NCI-H2227 treated with DMSO at 0.1 percent for 48 hours (cell line): ENCODE results near the gene GMDS.

Source experiments
- DNase-seq: peaks from one replicate; lab custom pipeline; 2025; lab: John Stamatoyannopoulos, UW

Gene GMDS

GRCh38 chr6:2205396-2205795 is 40.0 kb downstream of the GMDS start:
- no peak for DNase-seq

- DNase-seq, result no peak
These were observed 41.1 kb downstream of the GMDS start for GRCh38 chr6:2204272-2204671.

- DNase-seq, result no peak
These were observed 42.1 kb downstream of the GMDS start for GRCh38 chr6:2203264-2203663.

GRCh38 chr6:2197984-2198383 is 47.4 kb downstream of the GMDS start:
- DNase-seq, result no peak

GRCh38 chr6:2197177-2197671 is 48.2 kb downstream of the GMDS start:
- DNase-seq, result no peak

- DNase-seq, result peak; percentile 37
These were observed 49.2 kb downstream of the GMDS start for GRCh38 chr6:2196079-2196679.

- DNase-seq, result no peak
These were observed 50.8 kb downstream of the GMDS start for GRCh38 chr6:2194643-2195042.

- no peak for DNase-seq
These were observed 51.5 kb downstream of the GMDS start for GRCh38 chr6:2193931-2194330.

GRCh38 chr6:2192976-2193375 is 52.4 kb downstream of the GMDS start:
- no peak for DNase-seq

- no peak for DNase-seq
These were observed 54.0 kb downstream of the GMDS start for GRCh38 chr6:2191390-2191740.

GRCh38 chr6:2190661-2191389 is 54.6 kb downstream of the GMDS start:
- no peak for DNase-seq

- no peak for DNase-seq
These were observed 56.5 kb downstream of the GMDS start for GRCh38 chr6:2188856-2189384.

GRCh38 chr6:2188397-2188796 is 57.0 kb downstream of the GMDS start:
- DNase-seq, result no peak

GRCh38 chr6:2187826-2188225 is 57.6 kb downstream of the GMDS start:
- no peak for DNase-seq

- no peak for DNase-seq
These were observed 58.9 kb downstream of the GMDS start for GRCh38 chr6:2186516-2186915.

GRCh38 chr6:2185466-2185865 is 59.9 kb downstream of the GMDS start:
- DNase-seq, result no peak

GRCh38 chr6:2184700-2185455 is 60.5 kb downstream of the GMDS start:
- no peak for DNase-seq

- DNase-seq, result no peak
These were observed 61.7 kb downstream of the GMDS start for GRCh38 chr6:2183752-2184151.

GRCh38 chr6:2183246-2183645 is 62.2 kb downstream of the GMDS start:
- DNase-seq, result no peak

GRCh38 chr6:2182251-2182650 is 63.2 kb downstream of the GMDS start:
- DNase-seq, result no peak

GRCh38 chr6:2181567-2181966 is 63.8 kb downstream of the GMDS start:
- no peak for DNase-seq

GRCh38 chr6:2179950-2180349 is 65.5 kb downstream of the GMDS start:
- no peak for DNase-seq

- DNase-seq, result no peak
These were observed 66.2 kb downstream of the GMDS start for GRCh38 chr6:2179241-2179640.
